Liver (tissue), 9 donors: ENCODE results near the gene REPS1. TPM values are rescaled to one million over a fixed set of nuclear protein-coding genes. Genes with fewer than 3 reads are reported as not detected.
A peak's percentile ranks its signal among the peaks of the same experiment; 100 is the strongest.

Source experiments
- DNase-seq: peaks from one replicate; pipeline ENCODE4 v3.0.0-alpha.2; 2017; ENCODE audit warnings: low spot score
- H3K27ac ChIP-seq, 2 donors: one replicate each; pipeline ENCODE4 v1.7.0; 2013; ENCODE audit warnings: inconsistent platforms in 2 of 2, low read length in 2 of 2, control low read depth in 1 of 2, low read depth in 1 of 2, mild to moderate bottlenecking in 1 of 2
- H3K27me3 ChIP-seq, 4 donors: one replicate each; pipeline versions ENCODE4 v1.6.1 to v1.7.0; 2013; ENCODE audit warnings: low read length in 3 of 4, inconsistent platforms in 1 of 4, mild to moderate bottlenecking in 1 of 4, moderate library complexity in 1 of 4; ENCODE audit not compliant: control insufficient read depth in 4 of 4, insufficient read depth in 4 of 4
- H3K36me3 ChIP-seq, 4 donors: one replicate each; pipeline versions ENCODE4 v1.6.1 to v1.7.0; 2013; ENCODE audit warnings: low read length in 3 of 4, mild to moderate bottlenecking in 3 of 4, low read depth in 1 of 4, moderate library complexity in 1 of 4; ENCODE audit not compliant: control insufficient read depth in 4 of 4, insufficient read depth in 3 of 4
- H3K4me1 ChIP-seq, 4 donors: one replicate each; pipeline versions ENCODE4 v1.6.1 to v1.7.0; 2013; ENCODE audit warnings: low read length in 3 of 4, mild to moderate bottlenecking in 3 of 4, moderate library complexity in 1 of 4; ENCODE audit not compliant: control insufficient read depth in 4 of 4, insufficient read depth in 4 of 4
- H3K4me3 ChIP-seq, 3 donors: one replicate each; pipeline versions ENCODE4 v1.6.1 to v1.7.0; 2013; ENCODE audit warnings: low read length in 3 of 3, control low read depth in 1 of 3, low read depth in 1 of 3, mild to moderate bottlenecking in 1 of 3
- H3K9ac ChIP-seq, 2 donors: one replicate each; pipeline ENCODE4 v1.7.0; 2013; ENCODE audit warnings: low read length in 2 of 2, mild to moderate bottlenecking in 2 of 2, moderate library complexity in 2 of 2, control low read depth in 1 of 2, low read depth in 1 of 2
- H3K9me3 ChIP-seq, 4 donors: one replicate each; pipeline versions ENCODE4 v1.6.1 to v1.7.0; 2013; ENCODE audit warnings: low read length in 3 of 4; ENCODE audit not compliant: control insufficient read depth in 4 of 4
- FOXA1 ChIP-seq: IDR thresholded peaks from 2 replicates; pipeline ENCODE4 v1.6.1; 2016; ENCODE audit warnings: antibody characterized with exemption
- FOXA2 ChIP-seq: IDR thresholded peaks from 2 replicates; pipeline ENCODE4 v1.6.1; 2016; ENCODE audit warnings: antibody characterized with exemption
- GABPA ChIP-seq, 2 donors: IDR thresholded peaks in 1 of 2; conservative IDR thresholded peaks in 1 of 2; 2 replicates each; pipeline ENCODE4 v1.6.1; 2016; ENCODE audit warnings: antibody characterized with exemption in 2 of 2, mild to moderate bottlenecking in 1 of 2, moderate library complexity in 1 of 2
- HNF4A ChIP-seq, 2 donors: conservative IDR thresholded peaks; 2 replicates each; pipeline ENCODE4 v1.6.1; 2016; ENCODE audit warnings: antibody characterized with exemption in 2 of 2, mild to moderate bottlenecking in 2 of 2
- HNF4G ChIP-seq: IDR thresholded peaks from 2 replicates; pipeline ENCODE4 v1.6.1; 2016; ENCODE audit warnings: antibody characterized with exemption
- JUND ChIP-seq, 2 donors: IDR thresholded peaks; 2 replicates each; pipeline ENCODE4 v1.6.1; 2016; ENCODE audit warnings: antibody characterized with exemption in 2 of 2
- NR2F2 ChIP-seq: IDR thresholded peaks from 2 replicates; pipeline ENCODE4 v1.6.1; 2016; ENCODE audit warnings: antibody characterized with exemption
- RAD21 ChIP-seq, 2 donors: IDR thresholded peaks; 2 replicates each; pipeline ENCODE4 v1.6.1; 2016; ENCODE audit warnings: antibody characterized with exemption in 2 of 2, mild to moderate bottlenecking in 2 of 2
- RXRA ChIP-seq, 2 donors: IDR thresholded peaks; 2 replicates each; pipeline ENCODE4 v1.6.1; 2017 to 2018; ENCODE audit warnings: antibody characterized with exemption in 2 of 2, mild to moderate bottlenecking in 1 of 2
- SP1 ChIP-seq: IDR thresholded peaks from 2 replicates; pipeline ENCODE4 v1.6.1; 2018; ENCODE audit warnings: antibody characterized with exemption, mild to moderate bottlenecking
- TAF1 ChIP-seq: conservative IDR thresholded peaks from 2 replicates; pipeline ENCODE4 v1.6.1; 2016; ENCODE audit warnings: antibody characterized with exemption, mild to moderate bottlenecking
- YY1 ChIP-seq: IDR thresholded peaks from 2 replicates; pipeline ENCODE4 v1.6.1; 2016; ENCODE audit warnings: antibody characterized with exemption, mild to moderate bottlenecking
- WGBS: extraction: QIAGEN DNeasy Blood & Tissue Kit; methylation state at CpG from one replicate; pipeline ENCODE4 v1.1.7; 2013; 5-methylcytosine and 5-hydroxymethylcytosine counted together
- polyA plus RNA-seq, 2 donors: library from polyadenylated mRNA; stranded (reverse) in 1 of 2; unstranded in 1 of 2; fragments of 200-250 nt in 1 of 2; fragments of >200 nt in 1 of 2; fragmentation: Nextera tagmentation in 1 of 2; extraction: Ambion mirVana in 1 of 2; gene quantifications; one replicate each; pipeline versions ENCODE4 v1.2.1 to v1.2.3, GENCODE V29; 2013 to 2015
- total RNA-seq, 2 donors: library from RNA; depleted of rRNA; stranded (reverse); fragments of >200 nt; gene quantifications; one replicate each; pipeline ENCODE4 v1.2.3, GENCODE V29; 2014
- TF ChIP-seq, protein P1 (sequence below): fragments of 150-350 bp; IDR thresholded peaks from 2 replicates; pipeline ENCODE4 v1.5.1; 2017; ENCODE audit warnings: improper control_type of control experiment, low read depth, low read length; ENCODE audit not compliant: missing input control
- TF ChIP-seq, protein P2 (sequence below): IDR thresholded peaks from 2 replicates; pipeline ENCODE4 v1.6.1; 2016; ENCODE audit warnings: antibody characterized with exemption
- TF ChIP-seq, protein P3 (sequence below): IDR thresholded peaks from 2 replicates; pipeline ENCODE4 v1.6.1; 2016; ENCODE audit warnings: antibody characterized with exemption, mild to moderate bottlenecking
- TF ChIP-seq, protein P4 (sequence below): IDR thresholded peaks from 2 replicates; pipeline ENCODE4 v1.6.1; 2016; ENCODE audit warnings: antibody characterized with exemption
- TF ChIP-seq, protein P5 (sequence below): IDR thresholded peaks from 2 replicates; pipeline ENCODE4 v1.6.1; 2016; ENCODE audit warnings: antibody characterized with exemption
- donor health status: healthy.
- donor health status: healthy.
- donor health status: healthy.
- donor health status: healthy.
- donor health status: healthy.

REPS1 gene
- total and polyA plus RNA-seq, 4 donors, result 12.3 to 46.4 (median 21.1) TPM

DNA sequence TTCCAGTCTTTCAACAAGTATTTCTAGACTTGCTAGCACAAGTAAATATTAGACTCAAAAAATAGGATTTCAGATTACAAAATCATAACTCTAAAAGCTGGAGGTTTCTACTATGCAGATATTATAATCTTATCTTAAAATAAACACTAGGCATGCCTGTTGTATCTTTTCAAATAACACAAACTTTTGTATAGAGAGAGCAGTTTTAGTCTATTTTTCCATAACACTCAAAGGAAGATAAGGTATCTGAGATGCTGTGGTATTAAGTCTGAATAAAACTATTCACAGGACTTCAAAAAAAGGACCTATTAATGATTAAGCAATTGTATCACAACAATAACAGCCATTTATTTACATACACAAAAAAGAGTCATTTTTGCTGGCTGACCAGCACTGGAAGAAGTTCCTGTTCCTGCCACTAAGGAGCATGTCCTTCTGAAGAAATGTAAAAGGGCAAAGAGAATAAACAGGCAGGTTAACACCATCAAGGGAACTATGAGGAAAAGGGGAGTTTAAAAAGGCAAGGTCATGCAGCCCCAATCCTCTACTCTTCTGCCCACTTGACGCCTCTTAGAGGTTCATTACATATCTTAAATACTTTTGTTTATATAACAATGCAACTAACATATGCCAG, 39.4 kb downstream of the REPS1 start:
- Histone ChIP-seq H3K27ac (no peak overlapping the region), H3K4me1 (peaks cover 0 to 6% (median under 1%) of the 10 kb centered on the region in 4 donors), H3K4me3 (no peak overlapping the region), H3K9me3 (no peaks in the 10 kb centered on the region), H3K36me3 (peaks cover 2 to 11% (median 5%) of the 10 kb centered on the region in 4 donors), H3K27me3 (no peaks in the 10 kb centered on the region), H3K9ac (no peak overlapping the region)
- DNase-seq, result no peak
- WGBS, result 94% methylated on average over 1 of the region's 1 CpG
- TF ChIP-seq HNF4A (conservative IDR thresholded peaks at IDR 0.05), result no peak
- TF ChIP-seq, protein P1, sequence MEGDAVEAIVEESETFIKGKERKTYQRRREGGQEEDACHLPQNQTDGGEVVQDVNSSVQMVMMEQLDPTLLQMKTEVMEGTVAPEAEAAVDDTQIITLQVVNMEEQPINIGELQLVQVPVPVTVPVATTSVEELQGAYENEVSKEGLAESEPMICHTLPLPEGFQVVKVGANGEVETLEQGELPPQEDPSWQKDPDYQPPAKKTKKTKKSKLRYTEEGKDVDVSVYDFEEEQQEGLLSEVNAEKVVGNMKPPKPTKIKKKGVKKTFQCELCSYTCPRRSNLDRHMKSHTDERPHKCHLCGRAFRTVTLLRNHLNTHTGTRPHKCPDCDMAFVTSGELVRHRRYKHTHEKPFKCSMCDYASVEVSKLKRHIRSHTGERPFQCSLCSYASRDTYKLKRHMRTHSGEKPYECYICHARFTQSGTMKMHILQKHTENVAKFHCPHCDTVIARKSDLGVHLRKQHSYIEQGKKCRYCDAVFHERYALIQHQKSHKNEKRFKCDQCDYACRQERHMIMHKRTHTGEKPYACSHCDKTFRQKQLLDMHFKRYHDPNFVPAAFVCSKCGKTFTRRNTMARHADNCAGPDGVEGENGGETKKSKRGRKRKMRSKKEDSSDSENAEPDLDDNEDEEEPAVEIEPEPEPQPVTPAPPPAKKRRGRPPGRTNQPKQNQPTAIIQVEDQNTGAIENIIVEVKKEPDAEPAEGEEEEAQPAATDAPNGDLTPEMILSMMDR, result peak; percentile 13
- TF ChIP-seq RAD21 (IDR thresholded peaks at IDR 0.05), result peak in 1 of 2 donors; percentile 8
- no peak for TF ChIP-seq TAF1
- TF ChIP-seq FOXA2, result no peak

DNA sequence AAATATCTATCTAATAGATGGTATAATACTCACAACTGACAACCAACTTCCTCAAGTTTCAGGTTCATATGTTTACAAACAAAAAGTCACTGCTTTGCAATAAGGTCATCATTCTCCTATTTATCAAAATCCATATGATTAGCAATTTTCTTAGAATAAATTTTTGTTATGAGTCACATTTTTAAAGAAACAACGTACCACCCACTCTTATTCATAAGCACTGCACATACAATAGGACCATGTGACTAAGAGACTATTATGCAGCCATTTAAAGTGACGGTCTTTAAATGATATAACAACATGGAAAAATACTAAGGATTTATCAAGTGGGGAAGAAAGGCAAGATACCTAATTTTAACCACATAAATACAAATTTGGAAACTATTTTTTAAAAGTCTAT, 40.0 kb downstream of the REPS1 start:
- Histone ChIP-seq H3K4me3 (no peak overlapping the region), H3K36me3 (peaks cover 2 to 16% (median 5%) of the 10 kb centered on the region in 4 donors), H3K9me3 (no peaks in the 10 kb centered on the region), H3K27ac (no peak overlapping the region), H3K4me1 (peaks cover 0 to 6% (median under 1%) of the 10 kb centered on the region in 4 donors), H3K9ac (no peak overlapping the region), H3K27me3 (no peaks in the 10 kb centered on the region)
- no peak for TF ChIP-seq SP1
- WGBS, result 94% methylated on average over 2 of the region's 2 CpGs
- DNase-seq, result no peak

DNA sequence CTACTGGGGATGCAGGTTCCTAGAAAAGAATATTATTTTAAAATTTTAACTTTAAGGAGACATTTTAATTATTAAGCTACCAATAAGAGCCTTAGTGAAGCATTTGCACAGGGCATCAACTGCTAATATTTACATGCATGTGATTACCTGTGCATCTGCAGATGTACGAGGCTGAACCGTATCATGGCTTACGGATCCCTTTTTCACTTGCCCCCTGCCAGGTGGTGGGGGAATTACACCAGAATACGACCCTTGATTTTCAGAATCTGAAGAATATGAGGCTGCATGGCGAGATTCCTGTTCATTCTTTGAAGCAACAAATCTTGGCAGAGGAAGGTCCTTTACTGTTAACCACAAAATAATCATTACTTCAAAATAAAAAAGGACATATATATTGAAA, 42.7 kb downstream of the REPS1 start:
- peaks cover 0 to 6% (median under 1%) of the 10 kb centered on the region in 4 donors for H3K4me1 ChIP-seq

More for the DNA sequence above, 42.7 kb downstream of the REPS1 start:
- Histone ChIP-seq H3K4me3 (no peak overlapping the region), H3K36me3 (peaks cover 4 to 20% (median 7%) of the 10 kb centered on the region in 4 donors), H3K27me3 (no peaks in the 10 kb centered on the region), H3K27ac (no peak overlapping the region), H3K9me3 (no peaks in the 10 kb centered on the region), H3K9ac (no peak overlapping the region)
- DNase-seq, result no peak
- 97% methylated on average over 5 of the region's 5 CpGs for WGBS
- TF ChIP-seq, protein P2, sequence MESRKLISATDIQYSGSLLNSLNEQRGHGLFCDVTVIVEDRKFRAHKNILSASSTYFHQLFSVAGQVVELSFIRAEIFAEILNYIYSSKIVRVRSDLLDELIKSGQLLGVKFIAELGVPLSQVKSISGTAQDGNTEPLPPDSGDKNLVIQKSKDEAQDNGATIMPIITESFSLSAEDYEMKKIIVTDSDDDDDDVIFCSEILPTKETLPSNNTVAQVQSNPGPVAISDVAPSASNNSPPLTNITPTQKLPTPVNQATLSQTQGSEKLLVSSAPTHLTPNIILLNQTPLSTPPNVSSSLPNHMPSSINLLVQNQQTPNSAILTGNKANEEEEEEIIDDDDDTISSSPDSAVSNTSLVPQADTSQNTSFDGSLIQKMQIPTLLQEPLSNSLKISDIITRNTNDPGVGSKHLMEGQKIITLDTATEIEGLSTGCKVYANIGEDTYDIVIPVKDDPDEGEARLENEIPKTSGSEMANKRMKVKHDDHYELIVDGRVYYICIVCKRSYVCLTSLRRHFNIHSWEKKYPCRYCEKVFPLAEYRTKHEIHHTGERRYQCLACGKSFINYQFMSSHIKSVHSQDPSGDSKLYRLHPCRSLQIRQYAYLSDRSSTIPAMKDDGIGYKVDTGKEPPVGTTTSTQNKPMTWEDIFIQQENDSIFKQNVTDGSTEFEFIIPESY, result no peak
- no peak for TF ChIP-seq NR2F2
- TF ChIP-seq, protein P3, sequence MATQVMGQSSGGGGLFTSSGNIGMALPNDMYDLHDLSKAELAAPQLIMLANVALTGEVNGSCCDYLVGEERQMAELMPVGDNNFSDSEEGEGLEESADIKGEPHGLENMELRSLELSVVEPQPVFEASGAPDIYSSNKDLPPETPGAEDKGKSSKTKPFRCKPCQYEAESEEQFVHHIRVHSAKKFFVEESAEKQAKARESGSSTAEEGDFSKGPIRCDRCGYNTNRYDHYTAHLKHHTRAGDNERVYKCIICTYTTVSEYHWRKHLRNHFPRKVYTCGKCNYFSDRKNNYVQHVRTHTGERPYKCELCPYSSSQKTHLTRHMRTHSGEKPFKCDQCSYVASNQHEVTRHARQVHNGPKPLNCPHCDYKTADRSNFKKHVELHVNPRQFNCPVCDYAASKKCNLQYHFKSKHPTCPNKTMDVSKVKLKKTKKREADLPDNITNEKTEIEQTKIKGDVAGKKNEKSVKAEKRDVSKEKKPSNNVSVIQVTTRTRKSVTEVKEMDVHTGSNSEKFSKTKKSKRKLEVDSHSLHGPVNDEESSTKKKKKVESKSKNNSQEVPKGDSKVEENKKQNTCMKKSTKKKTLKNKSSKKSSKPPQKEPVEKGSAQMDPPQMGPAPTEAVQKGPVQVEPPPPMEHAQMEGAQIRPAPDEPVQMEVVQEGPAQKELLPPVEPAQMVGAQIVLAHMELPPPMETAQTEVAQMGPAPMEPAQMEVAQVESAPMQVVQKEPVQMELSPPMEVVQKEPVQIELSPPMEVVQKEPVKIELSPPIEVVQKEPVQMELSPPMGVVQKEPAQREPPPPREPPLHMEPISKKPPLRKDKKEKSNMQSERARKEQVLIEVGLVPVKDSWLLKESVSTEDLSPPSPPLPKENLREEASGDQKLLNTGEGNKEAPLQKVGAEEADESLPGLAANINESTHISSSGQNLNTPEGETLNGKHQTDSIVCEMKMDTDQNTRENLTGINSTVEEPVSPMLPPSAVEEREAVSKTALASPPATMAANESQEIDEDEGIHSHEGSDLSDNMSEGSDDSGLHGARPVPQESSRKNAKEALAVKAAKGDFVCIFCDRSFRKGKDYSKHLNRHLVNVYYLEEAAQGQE, result no peak
- no peak for TF ChIP-seq HNF4A (conservative IDR thresholded peaks at IDR 0.05)
- no peak for TF ChIP-seq JUND (IDR thresholded peaks at IDR 0.05)
- TF ChIP-seq, protein P1, result no peak
- TF ChIP-seq GABPA (IDR thresholded peaks at IDR 0.05 in 1 of 2, conservative IDR thresholded peaks at IDR 0.05 in 1 of 2), result no peak
- TF ChIP-seq SP1, result no peak
- TF ChIP-seq RAD21 (IDR thresholded peaks at IDR 0.05), result no peak
- TF ChIP-seq HNF4G, result no peak
- TF ChIP-seq, protein P4, sequence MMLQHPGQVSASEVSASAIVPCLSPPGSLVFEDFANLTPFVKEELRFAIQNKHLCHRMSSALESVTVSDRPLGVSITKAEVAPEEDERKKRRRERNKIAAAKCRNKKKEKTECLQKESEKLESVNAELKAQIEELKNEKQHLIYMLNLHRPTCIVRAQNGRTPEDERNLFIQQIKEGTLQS, result no peak
- TF ChIP-seq, protein P5, sequence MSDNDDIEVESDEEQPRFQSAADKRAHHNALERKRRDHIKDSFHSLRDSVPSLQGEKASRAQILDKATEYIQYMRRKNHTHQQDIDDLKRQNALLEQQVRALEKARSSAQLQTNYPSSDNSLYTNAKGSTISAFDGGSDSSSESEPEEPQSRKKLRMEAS, result no peak
- no peak for TF ChIP-seq RXRA (IDR thresholded peaks at IDR 0.05)
- TF ChIP-seq TAF1, result no peak
- TF ChIP-seq FOXA1, result no peak
- no peak for TF ChIP-seq YY1
- TF ChIP-seq FOXA2, result no peak
